T-helper 2 cell treated with Interferon-gamma antibody and Interleukin-4, amounts not matched to agents 100 ng/mL and 5 ng/mL, for 36 hours (primary cell): ENCODE measurements around the gene DRGX. TPM values are rescaled to one million over a fixed set of nuclear protein-coding genes. Genes with fewer than 3 reads are reported as not detected.

Experiments used
- intact Hi-C: fragments of 100-400 bp; cut with micrococcal nuclease; formaldehyde crosslinking; loops from one replicate; pipeline ENCODE4 v1.15.1; 2023
- total RNA-seq: library from RNA; stranded (reverse); gene quantifications from 2 replicates; pipeline ENCODE4 v1.2.3, GENCODE V29; 2022

DRGX gene
- total RNA-seq, 1 donor from 2014 or later = not detected

GRCh38 chr10:49408519-49409306 is 12.8 kb upstream of the DRGX start:
- intact Hi-C loops = loop anchor here (5.0 kb wide), 1 partner anchor 426 kb away; no protein-coding TSS in a partner anchor

- intact Hi-C loops = loop anchor here (1.0 to 5.0 kb wide), 4 partner anchors 101 to 425 kb away; no protein-coding TSS in a partner anchor
Measured at GRCh38 chr10:49407552-49408137, 11.8 kb upstream of the DRGX start.

GRCh38 chr10:49407151-49407550 is 11.3 kb upstream of the DRGX start:
- intact Hi-C loops = loop anchor here (1.0 to 5.0 kb wide), 4 partner anchors 101 to 425 kb away; no protein-coding TSS in a partner anchor

GRCh38 chr10:49404321-49404878 is 8.5 kb upstream of the DRGX start:
- intact Hi-C loops = no loop called here

- intact Hi-C loops = no loop called here
Measured at GRCh38 chr10:49403363-49403762, 7.5 kb upstream of the DRGX start.

- intact Hi-C loops = no loop called here
Measured at GRCh38 chr10:49400365-49400764, 4.5 kb upstream of the DRGX start.

GRCh38 chr10:49398986-49399385 is 3.1 kb upstream of the DRGX start:
- intact Hi-C loops = loop anchor here (1.0 to 5.0 kb wide), 3 partner anchors 208 to 742 kb away; no protein-coding TSS in a partner anchor

GRCh38 chr10:49398000-49398861 is 2.3 kb upstream of the DRGX start:
- intact Hi-C loops = loop anchor here (1.0 to 5.0 kb wide), 3 partner anchors 209 to 741 kb away; no protein-coding TSS in a partner anchor

GRCh38 chr10:49397036-49397999 is 1.4 kb upstream of the DRGX start:
- intact Hi-C loops = loop anchor here (5.0 kb wide), 1 partner anchor 740 kb away; no protein-coding TSS in a partner anchor

- intact Hi-C loops = loop anchor here (5.0 kb wide), 1 partner anchor 739 kb away; no protein-coding TSS in a partner anchor
Measured at GRCh38 chr10:49396666-49396999, 744 bp upstream of the DRGX start.

- intact Hi-C loops = loop anchor here (5.0 kb wide), 1 partner anchor 738 kb away; no protein-coding TSS in a partner anchor
Measured at GRCh38 chr10:49394933-49395740, 752 bp downstream of the DRGX start.

- intact Hi-C loops = no loop called here
Measured at GRCh38 chr10:49393757-49394156, 2.1 kb downstream of the DRGX start.

- intact Hi-C loops = no loop called here
Measured at GRCh38 chr10:49393301-49393700, 2.6 kb downstream of the DRGX start.

- intact Hi-C loops = no loop called here
Measured at GRCh38 chr10:49389361-49389933, 6.4 kb downstream of the DRGX start.

- intact Hi-C loops = no loop called here
Measured at GRCh38 chr10:49388161-49388560, 7.7 kb downstream of the DRGX start.

- intact Hi-C loops = no loop called here
Measured at GRCh38 chr10:49387071-49387470, 8.8 kb downstream of the DRGX start.

GRCh38 chr10:49385939-49386922 is 9.7 kb downstream of the DRGX start:
- intact Hi-C loops = no loop called here
